PFSK-1 (cell line): Measurements from ENCODE around the gene SLC34A1.

Source experiments
- FOXP2 ChIP-seq: optimal IDR thresholded peaks from 2 replicates; pipeline ENCODE3; 2011; ENCODE audit warnings: borderline replicate concordance, control low read depth, inconsistent platforms; ENCODE audit not compliant: insufficient read depth; ENCODE audit errors: extremely low read length, extremely low read depth
- POLR2AphosphoS5 ChIP-seq: IDR thresholded peaks from 2 replicates; pipeline ENCODE4 v1.6.1; 2012; ENCODE audit warnings: low read depth, mild to moderate bottlenecking, control low read depth, low read length, moderate library complexity
- REST ChIP-seq, 2 experiments: IDR thresholded peaks; 2 replicates each; pipeline versions ENCODE4 v1.6.1 to v1.8.0; 2011 to 2012; ENCODE audit warnings: low read depth in 2 of 2, low read length in 2 of 2, control low read depth in 1 of 2, inconsistent platforms in 1 of 2, mild to moderate bottlenecking in 1 of 2, moderate library complexity in 1 of 2; ENCODE audit not compliant: insufficient read depth in 1 of 2
- SIN3A ChIP-seq: IDR thresholded peaks from 2 replicates; pipeline ENCODE4 v1.6.1; 2012; ENCODE audit warnings: mild to moderate bottlenecking, low read length, moderate library complexity, borderline replicate concordance; ENCODE audit not compliant: insufficient read depth
- TAF1 ChIP-seq: IDR thresholded peaks from 2 replicates; pipeline ENCODE4 v1.6.1; 2012; ENCODE audit warnings: low read length, control low read depth, borderline replicate concordance; ENCODE audit not compliant: insufficient read depth

Gene SLC34A1

GRCh38 chr5:177393206-177393765 is 9.1 kb downstream of the SLC34A1 start:
- TF ChIP-seq SIN3A (no peak), REST (IDR thresholded peaks at IDR 0.05; ENCODE audit: insufficient read depth in 1 of 2, low read depth in 2 of 2, low read length in 2 of 2) (no peak), POLR2AphosphoS5 (no peak)

GRCh38 chr5:177393990-177394389 is 9.8 kb downstream of the SLC34A1 start:
- TF ChIP-seq SIN3A: no peak
- no peak for TF ChIP-seq FOXP2
- no peak for TF ChIP-seq POLR2AphosphoS5
- no peak for TF ChIP-seq REST (IDR thresholded peaks at IDR 0.05; ENCODE audit: insufficient read depth in 1 of 2, low read depth in 2 of 2, low read length in 2 of 2)
- no peak for TF ChIP-seq TAF1

- TF ChIP-seq SIN3A (no peak), REST (IDR thresholded peaks at IDR 0.05; ENCODE audit: insufficient read depth in 1 of 2, low read depth in 2 of 2, low read length in 2 of 2) (no peak), FOXP2 (no peak), POLR2AphosphoS5 (no peak), TAF1 (no peak)
Measured at GRCh38 chr5:177396078-177396477, 11.8 kb downstream of the SLC34A1 start.

GRCh38 chr5:177396807-177397206 is 12.6 kb downstream of the SLC34A1 start:
- no peak for TF ChIP-seq TAF1
- TF ChIP-seq FOXP2: no peak
- no peak for TF ChIP-seq POLR2AphosphoS5
- TF ChIP-seq SIN3A: no peak
- no peak for TF ChIP-seq REST (IDR thresholded peaks at IDR 0.05; ENCODE audit: insufficient read depth in 1 of 2, low read depth in 2 of 2, low read length in 2 of 2)

- TF ChIP-seq SIN3A: no peak
- no peak for TF ChIP-seq REST (IDR thresholded peaks at IDR 0.05; ENCODE audit: insufficient read depth in 1 of 2, low read depth in 2 of 2, low read length in 2 of 2)
- no peak for TF ChIP-seq TAF1
Measured at GRCh38 chr5:177397875-177398390, 13.7 kb downstream of the SLC34A1 start.
